Skin of body (tissue), 2 donors: Measurements from ENCODE around the gene SERTAD2. TPM values are rescaled to one million over a fixed set of nuclear protein-coding genes. Genes with fewer than 3 reads are reported as not detected.
A peak's percentile ranks its signal among the peaks of the same experiment; 100 is the strongest.

Source experiments
- DNase-seq: peaks from one replicate; lab custom pipeline; 2025; lab: John Stamatoyannopoulos, UW
- total RNA-seq: library from RNA; depleted of rRNA; stranded (reverse); fragments of >200 nt; gene quantifications from one replicate; pipeline ENCODE4 v1.2.3, GENCODE V29; 2014

Gene SERTAD2
- total RNA-seq, 1 donor from 2014 or later = 18.7 TPM

GRCh38 chr2:64629875-64630274 lies 23.8 kb downstream of the SERTAD2 start:
- no peak for DNase-seq

DNA sequence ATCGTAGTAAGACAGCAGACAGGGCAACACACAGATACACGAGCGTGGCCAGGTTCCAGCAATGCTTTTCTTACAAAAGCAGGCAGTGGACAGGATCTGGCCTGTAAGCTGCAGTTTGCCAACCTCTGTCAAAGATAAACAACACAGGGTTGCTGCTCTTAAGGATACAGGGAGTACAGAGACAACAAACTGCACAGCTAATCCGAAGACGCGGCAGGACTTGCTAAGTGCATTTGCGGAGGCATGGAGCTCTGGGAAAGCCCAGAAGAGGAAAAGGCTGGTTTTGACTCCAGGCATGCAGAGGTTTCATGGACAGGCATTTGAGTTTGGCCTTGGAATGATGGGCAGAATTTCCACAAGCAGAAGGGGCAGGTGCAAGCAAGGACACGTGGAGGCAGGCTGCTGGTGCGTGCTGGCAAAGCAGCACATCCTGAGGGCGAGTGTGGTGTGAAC lies 24.4 kb downstream of the SERTAD2 start:
- DNase-seq = no peak

DNA sequence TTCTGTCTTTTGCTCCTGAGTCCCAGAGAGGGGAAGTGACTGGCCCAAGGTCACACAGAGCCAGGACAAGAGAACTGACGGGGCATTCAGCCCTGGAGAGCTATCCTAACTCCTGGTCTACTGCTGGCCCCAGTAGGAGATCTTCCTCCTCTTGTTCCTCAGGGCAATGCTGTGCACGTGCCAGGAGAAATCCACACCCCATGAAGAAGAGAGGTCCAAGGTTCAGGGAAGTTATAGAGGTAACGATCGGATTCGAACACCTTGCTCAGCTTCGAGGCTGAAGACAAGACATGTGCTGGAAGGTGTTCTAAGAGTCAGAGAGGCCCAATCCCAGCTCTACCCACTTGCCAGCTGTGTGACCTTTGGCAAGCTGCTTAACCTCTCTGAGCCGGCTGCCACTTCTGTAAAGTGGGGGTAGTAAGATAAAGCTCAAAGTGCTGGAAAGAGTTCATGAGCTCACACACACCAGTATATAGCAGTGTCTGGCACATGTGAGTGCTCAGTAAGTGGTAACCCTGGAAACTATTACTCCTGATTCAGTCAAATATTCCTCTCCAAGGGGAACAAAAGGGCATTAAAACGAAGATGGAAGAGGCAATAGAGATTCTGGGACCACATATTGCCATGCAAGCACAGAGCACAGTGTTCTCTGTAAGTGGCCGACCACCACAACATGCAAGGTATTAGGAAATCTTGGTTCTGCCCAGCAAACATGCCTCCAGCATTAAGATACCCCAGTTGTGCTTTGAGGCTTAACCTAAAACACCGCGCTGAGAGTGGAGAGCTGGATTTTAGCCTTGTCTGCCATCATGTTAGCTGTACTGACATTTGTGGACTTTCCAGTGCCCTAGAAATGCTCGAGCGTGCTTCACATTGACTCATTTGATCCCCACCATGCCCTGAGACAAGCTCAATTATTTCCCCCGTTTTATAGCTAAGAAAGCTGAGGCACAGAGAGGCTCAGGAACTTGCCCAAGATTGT lies 25.6 kb downstream of the SERTAD2 start:
- DNase-seq = no peak

DNA sequence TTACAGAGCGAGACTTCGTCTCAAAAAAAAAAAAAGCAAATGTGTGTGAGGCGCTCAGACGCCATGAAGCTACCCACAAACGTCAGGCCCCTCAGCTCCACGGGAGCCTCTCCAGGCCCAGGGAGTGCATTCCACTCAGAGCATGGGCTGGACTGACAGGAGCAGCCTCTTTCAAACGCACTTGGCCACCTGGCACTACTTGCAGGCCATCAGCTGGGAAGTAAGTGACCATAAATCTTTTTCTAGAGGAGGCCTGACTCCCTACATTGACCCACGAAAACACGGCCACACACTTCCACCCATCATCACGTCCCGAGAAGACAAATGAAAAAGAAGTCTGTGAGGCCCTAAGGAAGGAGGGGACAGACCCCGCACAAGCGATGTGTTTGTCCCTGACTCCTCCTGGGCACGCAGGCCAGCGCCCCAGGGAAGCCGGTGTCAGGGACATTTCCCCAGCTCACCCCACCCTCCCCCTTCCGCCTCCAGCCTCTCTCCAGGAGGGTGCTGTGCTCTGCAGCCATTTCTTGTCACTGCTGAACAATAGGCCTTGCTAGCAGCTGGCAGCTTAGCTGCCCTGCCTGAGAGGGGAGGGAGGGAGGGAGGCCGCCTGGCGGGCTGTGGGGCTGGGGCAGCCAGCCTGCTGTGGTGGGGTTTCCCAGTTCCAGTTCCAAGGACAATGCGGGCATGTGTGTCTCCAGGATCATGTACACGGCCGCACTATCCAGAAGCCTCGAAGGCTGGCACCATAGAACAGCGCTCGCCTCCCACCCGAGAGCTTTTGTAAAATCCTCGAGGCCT lies 26.6 kb downstream of the SERTAD2 start:
- no peak for DNase-seq

DNA sequence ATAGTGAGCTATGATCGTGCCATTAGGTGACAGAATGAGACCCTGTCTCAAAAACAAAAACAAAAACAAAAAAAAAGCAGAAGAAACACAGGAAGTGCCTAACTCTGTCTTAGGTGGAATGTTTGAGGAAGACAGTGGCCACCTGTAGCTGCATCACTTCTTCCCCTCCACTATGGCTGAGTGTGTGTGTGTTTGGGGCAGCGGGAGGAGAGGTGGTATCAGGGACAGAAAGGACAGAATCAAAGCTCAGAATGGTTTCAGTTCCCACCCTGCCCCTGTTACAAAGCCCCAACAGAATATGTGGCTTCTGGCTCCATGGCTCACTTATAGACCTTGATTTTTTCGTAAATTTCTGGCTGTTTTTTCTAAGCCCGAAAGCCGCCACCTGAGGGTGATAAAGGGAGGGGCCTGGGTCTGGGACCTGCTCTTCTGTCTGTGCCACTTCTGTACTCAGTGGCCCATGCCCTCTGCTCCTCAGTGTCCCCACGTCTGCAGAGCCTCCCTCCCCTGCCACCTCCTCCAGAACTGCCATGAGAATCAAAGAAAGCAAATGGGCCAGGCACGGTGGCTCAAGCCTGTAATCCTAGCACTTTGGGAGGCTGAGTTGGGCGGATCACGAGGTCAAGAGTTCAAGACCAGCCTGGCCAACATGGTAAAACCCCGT lies 27.4 kb downstream of the SERTAD2 start:
- DNase-seq = no peak

DNA sequence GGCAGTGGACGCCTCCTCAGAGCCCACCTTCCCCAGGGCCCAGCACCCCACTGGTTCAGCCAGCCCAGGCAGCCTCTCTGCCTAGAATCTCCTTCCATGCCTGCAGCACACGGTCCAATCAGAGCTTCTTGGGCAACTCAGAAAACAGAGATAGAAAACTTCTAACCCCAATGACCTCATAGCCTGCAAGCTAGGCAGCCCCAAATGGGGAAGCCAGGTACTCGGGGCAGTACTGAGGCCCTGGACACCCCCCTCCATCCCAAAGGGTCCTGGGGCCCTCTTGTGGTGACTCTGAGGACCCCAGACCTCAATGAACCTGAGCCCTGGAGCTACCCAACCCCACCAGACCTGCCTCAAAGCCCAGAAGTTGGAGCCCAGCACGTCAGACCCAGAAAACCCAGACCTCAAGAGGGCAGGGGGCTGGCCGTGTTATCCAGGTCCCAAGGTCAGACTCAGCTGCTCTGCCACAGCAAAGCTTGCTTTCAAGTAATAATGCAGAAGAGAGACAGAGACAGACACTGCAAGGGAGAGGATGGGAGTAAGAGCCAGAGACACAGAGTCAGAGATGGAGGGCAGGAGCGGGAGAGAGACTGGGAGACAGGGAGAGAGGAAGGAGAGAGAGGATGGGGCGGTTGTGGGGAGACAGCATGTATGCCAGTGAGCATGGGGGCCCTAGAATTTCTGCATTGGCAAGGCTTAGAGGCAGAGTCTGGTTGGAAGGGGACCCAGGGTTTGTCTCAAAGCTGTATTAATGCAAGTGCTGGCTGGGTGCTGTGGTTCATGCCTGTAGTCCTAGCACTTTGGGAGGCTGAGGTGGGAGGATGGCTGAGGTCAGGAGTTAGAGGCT lies 28.2 kb downstream of the SERTAD2 start:
- no peak for DNase-seq

DNA sequence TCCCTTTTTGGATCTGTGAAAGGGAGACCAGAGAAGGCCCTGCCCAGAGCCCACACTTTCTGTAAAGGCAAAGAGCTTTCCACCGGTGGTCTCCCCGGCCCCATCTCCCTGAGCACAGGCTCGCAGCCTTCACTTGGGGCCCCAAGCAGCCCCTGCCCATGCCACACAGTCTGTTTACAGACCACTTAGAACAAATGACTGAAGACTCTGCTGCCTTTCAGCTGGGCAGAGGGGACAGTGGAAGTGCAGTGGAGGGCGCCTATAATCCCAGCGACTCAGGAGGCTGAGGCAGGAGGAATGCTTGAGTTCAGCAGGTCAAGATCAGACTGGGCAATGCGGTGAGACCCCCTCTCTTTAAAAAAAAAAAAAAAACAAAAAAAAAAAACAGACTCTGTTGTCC lies 28.9 kb downstream of the SERTAD2 start:
- no peak for DNase-seq

DNA sequence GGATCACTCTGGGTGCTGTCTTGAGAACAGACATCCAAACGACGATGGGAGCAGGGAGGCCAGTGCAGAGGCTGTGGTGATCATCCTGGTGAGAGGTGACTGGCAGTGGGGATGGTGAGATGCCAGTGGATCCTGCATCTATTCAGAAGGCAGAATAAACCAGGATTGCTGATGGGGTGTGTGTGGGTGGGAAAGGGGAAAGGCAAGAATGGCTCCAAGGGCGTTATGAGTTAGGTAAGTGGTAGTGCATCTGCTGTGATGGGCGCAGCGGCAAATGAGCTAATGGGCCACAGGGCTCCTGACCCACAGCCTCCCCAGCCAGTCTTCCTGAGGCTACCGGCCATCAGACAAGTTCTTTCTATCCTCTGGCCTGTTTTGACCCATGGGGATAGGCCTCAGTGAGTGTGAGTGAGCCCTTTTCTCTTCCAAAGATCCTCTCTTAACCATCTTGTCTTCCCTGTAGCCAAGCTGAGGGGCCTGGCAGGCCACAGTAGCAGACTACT lies 29.6 kb downstream of the SERTAD2 start:
- DNase-seq = no peak

DNA sequence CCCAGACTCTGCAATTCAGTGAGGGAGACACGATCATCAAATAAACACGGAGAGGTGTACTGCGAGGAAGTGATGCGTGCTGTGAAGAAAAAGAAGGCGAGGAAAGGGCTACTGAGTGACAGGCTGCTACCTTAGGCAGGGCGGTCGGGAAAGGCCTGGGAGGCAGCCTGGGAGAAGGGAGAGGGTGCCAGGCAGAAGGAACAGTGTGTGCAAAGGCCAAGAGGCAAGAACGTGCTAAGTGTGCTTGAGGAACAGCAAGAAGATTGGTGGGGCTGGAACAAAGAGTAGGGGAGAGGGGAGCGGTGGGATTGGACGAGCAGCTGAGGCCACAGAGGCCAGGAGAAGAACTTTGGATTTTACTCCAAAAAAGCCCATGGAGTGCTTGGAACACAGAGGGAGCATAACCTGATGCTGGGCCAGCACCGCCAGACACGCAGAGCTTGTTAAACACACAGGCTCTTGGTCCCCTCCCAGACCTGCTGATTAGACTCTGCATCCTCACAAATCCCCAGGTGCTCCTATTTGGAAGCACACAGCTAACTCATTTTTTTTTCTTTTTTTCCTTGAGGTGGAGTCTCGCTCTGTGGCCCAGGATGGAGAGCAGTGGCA lies 30.4 kb downstream of the SERTAD2 start:
- DNase-seq = no peak

DNA sequence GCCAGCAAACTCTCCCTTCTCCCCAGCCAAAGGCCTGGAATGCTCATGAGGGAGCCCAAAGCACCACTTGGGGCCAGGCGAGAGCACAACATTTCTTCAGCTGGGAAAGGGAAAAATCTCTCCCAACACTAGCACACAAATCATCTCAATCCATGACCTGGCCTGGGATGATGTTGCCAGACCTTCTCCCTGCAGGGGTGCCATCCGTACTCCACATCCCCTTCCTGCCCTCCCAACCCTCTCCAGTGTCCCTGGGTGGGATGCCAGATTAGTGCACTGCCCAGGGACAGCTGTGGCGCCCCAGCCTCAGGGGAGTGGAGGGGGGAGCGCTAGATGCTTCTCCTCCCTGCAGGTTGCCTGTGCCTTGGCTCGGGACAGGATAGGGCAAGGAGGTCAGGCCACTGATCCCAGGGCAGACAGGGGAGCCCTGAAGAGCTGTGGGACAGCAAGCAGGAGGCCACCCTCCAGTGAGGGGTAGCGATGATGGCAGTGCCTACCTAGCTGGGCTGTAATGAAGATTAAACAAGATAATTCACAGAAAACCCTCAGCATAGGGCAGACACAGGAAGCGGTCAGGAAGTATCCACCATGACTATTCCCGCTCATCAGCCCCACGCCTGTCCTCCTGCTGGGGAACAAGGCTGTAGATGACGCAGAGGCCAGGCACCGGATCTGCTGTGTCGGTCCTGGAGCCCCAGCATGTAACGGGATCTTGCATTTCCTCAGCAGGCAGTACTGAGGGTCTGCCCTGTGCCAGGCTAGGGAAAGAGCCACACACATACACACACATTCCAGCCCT lies 31.1 kb downstream of the SERTAD2 start:
- peak; percentile 7 for DNase-seq

DNA sequence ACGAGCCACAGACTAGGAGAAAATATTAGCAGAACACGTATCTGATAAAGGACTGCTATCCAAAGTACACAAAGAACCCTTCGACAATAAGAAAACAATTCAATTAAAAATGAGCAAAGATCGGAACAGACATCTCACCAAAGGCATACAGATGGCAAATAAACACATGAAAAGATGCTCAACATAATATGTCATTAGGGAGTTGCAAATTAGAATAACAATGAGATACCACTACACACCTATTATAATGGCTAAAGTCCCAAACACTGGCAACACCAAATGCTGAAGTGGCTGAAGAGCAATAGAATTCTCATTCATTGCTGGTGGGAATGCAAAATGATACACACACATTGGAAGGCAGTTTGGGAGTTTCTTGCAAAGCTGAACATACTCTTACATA lies 33.1 kb downstream of the SERTAD2 start:
- no peak for DNase-seq

DNA sequence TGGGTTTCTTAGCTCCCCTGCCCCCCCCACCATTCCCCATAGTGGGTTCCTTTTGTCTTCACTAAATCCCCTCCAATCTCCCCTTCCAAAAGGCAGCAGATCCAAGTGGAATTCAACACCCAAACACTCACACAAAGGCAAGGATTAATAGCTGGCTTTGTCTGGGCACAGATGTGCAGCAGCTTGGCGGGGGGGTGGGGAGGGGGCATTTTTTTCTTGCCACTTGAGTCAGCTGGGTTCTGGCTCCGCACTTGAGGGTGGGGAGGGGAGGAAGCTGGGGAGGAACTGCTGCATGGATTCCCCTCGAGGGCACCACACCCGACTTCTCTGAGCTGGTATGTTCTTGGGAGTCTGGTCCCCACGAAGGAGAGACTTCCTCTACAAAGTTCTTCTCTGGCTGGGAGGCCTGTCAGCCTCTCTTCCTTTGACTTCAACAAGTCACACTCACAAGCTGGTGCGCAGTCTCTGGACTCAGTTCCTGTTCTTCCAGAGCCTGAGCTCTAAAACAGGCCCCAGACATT lies 36.0 kb downstream of the SERTAD2 start:
- DNase-seq = peak; percentile 68

GRCh38 chr2:64615844-64616536 lies 37.7 kb downstream of the SERTAD2 start:
- no peak for DNase-seq

- DNase-seq = no peak
Observed at GRCh38 chr2:64615192-64615763, 38.4 kb downstream of the SERTAD2 start.

GRCh38 chr2:64613276-64613675 lies 40.4 kb downstream of the SERTAD2 start:
- DNase-seq = peak; percentile 16

- no peak for DNase-seq
Observed at GRCh38 chr2:64612575-64613195, 41.0 kb downstream of the SERTAD2 start.

- DNase-seq = no peak
Observed at GRCh38 chr2:64610316-64610855, 43.3 kb downstream of the SERTAD2 start.
